HL-60/S4 (cell line): Measurements from ENCODE around the gene MED27.
"Not testable (repeated sequence)": the region's sequence is repeated elsewhere in the genome, so short reads cannot be mapped to it uniquely, and the experiment has no call there.

Source experiments
- in situ Hi-C: fragments of 300-500 bp; cut with MboI; formaldehyde crosslinking; loops from 2 replicates; pipeline ENCODE4 v1.14.3; 2022; ENCODE audit warnings: low sequenced_read_pairs

The MED27 gene

DNA sequence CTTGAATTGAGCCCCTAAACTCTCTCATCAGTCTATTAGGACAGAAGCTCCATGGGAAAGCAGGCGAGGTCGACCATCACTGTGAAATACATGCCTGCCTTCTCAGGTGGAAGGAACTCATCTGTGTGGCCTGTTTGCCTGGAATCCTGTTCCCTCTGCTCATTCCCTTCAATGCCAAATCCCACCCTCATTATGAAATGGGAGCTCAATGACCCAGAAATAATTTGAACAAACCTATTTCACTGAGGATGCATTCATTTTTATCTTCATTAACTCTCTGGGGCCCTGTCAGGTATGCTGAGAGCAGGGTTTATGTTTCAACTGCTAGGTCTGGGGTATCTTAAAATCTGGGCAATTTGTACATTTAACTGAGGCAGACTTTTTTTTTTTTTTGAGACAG is 142.2 kb downstream of the MED27 start:
- in situ Hi-C loops = no loop called here

DNA sequence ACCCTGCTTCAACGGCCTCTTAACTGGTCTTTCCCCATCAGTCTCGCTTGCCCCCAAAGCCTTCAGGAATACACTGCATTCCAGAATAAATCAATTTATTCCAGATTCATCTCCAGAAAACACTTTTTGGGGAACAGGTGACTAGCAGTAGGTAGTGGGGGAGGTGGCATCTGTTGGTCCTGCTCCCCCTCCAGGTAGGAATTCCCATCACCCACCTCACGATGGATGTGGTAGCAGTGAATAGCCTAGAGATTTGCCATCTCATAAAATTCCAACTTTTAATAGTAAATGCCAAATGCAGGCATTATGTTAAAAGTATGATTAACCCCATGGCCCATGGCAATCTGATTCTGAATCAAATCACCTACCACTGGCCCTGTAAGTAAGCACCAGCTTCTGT is 142.7 kb downstream of the MED27 start:
- in situ Hi-C loops = no loop called here

DNA sequence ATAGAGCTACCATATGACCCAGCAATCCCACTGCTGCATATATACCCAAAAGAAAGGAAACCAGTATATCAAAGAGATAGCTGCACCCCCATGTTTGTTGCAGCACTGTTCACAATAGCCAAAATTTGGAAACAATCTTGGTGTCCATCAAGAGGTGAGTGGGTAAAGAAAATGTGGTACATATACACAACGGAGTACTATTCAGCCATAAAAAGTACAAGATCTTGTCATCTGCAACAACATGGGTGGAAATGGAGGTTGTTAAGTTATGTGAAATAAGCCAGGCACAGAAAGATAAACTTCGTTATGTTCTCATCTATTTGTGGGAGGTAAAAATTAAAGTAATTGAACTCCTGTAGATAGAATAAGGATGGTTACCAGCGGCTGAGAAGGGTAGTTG is 145.0 kb downstream of the MED27 start:
- in situ Hi-C loops = no loop called here

DNA sequence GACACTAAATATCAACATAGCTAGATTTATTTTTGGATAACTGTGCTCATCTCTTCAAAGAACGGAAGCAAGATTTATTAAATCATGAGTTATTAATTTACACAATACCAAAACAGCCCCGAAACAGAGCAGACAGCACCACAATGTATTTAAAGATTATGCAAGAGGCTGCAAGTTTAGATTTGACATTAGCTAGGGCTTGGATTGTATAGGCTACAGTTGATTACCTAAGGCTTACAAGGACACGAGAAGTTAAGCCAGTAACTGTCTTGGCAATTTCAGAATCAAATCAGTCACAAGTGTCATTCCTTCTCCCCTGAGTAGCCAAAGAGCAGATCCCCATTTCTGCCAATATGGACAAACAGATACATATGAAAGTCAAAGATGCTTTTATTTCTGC is 152.6 kb downstream of the MED27 start:
- in situ Hi-C loops = no loop called here

DNA sequence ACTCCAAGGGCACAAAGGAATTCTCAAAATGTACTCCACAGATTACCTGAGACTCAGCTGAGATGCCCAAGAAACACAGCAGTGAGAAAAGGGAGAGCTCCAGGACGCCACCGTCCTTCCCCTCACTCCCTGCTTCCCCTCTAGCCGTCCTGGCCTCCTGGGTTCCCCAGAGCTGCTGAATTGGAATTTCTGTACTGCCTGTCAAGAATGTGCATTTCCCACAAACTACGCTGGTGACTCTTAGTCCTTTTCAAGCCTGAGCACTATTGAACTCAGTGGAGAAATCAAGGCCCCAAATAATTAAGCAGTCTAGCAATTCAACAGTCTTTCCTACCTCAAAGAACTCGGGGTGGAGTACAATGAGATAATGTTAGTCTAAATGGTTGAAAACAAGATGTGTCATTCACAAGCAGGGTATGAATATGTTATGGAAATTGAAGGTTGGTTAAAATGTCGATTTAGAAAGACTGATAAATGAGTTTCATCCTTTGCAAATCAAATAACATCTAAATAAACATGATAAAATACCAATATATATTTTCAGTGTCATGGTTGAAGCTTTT is 153.2 kb downstream of the MED27 start:
- in situ Hi-C loops = no loop called here

DNA sequence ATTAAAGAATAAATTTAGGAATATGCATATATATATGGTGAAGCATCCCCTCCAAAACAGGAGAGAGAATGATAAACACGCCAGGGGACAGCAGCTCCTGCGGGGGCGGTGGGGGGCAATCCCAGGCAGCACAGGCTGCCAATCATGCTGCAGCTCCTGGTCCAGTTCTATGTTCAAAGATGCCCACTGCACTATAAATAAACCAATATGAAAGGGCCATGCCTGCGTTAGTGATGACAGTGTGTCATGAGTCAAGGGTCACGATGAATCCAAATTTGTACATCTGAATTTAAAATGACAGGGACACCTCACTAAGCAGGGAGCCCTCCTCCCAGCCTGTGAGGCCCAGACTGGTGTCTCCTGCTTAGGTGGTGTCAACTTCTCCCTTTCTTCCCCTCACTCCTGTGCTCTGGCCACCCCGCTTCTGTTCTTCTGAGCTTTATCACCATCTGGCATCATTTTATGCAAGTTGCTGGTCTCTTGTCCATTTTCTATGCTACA is 153.9 kb downstream of the MED27 start:
- in situ Hi-C loops = no loop called here

DNA sequence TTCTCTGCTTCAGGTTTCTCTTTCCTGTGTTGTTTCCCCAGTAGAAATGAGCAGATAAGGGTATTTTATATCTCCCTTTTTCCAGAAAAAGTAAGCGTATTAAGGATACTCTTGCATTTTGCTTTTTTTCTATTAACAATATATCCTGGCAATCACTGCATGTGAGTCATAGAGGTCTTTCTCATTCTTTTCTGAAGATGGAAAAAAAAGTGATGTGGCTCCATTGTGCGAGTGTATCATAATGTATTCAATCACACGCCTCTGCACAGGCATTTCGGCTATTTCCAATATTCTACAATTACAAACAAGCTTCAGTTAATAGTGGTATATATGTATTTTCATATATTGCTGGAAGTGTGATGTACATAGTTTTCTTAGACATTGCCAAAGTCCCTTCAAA is 155.9 kb downstream of the MED27 start:
- in situ Hi-C loops = no loop called here

DNA sequence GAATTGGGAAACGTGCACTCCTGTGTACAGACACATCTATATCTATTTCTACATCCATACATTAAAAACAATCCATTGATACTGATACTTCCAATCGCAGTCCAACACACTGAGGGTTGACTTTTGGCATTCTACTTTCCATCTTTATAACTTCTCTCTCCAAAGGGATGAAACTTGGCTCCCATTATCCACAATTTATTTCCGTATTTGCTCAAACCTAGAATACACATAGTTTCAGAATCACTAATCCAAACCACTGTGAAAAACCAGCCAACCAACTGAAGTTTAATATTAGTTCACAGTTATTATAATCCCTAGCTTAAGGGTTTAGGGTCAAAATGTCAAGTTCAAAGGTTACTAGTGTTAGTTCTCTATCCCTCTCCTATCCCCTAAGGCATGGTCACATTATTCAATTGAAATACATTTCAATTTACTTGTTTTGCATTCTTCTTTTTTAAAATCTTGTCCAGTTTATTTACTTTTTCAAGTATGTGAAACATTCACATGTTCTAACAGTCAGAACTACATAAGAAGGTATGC is 156.5 kb downstream of the MED27 start:
- in situ Hi-C loops = no loop called here

DNA sequence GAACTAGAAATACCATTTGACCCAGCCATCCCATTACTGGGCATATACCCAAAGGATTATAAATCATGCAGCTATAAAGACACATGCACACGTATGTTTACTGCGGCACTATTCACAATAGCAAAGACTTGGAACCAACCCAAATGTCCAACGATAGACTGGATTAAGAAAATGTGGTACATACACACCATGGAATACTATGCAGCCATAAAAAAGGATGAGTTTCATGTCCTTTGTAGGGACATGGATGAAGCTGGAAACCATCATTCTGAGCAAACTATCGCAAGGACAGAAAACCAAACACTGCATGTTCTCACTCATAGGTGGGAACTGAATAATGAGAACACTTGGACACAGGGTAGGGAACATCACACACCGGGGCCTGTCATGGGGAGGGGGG is 158.0 kb downstream of the MED27 start:
- in situ Hi-C loops = not testable (repeated sequence)

DNA sequence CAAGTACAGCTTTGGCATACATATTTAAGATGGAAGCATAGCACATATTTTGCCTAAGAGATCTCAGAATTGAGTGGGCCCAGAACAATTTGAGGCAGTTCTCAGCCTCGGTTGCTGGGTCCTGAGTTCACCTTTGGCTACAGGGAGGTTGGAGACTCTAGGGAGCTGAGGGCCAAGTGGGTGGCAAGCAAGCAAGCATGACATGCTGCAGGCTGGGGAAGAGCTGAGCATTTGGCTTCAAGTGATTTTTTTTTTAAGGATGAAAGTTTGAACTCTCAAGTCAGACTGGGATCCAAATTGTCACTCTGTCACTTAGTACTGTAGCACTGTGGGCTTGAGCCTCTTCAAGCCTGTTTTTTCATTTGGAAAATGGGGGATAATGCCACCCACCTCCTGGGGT is 160.5 kb downstream of the MED27 start:
- in situ Hi-C loops = no loop called here

DNA sequence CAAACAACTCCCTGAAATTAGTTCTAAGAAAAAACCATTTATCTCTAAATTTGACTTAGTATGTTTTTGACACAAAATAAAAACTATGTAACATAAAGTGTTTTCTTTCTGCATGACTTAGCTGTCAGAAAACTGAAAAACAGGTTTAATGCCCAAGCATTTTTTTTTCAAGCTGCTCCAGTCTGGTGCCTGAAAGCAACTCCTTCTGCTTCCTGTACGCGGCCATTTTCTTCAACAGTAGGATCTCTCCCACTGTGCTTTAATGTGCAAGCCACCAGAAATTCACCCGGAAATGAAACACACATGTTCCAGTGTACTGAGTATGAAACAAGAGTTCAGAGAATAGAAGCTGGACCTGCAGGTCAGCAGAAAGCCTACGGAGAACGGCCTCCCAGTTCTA is 161.2 kb downstream of the MED27 start:
- in situ Hi-C loops = no loop called here

DNA sequence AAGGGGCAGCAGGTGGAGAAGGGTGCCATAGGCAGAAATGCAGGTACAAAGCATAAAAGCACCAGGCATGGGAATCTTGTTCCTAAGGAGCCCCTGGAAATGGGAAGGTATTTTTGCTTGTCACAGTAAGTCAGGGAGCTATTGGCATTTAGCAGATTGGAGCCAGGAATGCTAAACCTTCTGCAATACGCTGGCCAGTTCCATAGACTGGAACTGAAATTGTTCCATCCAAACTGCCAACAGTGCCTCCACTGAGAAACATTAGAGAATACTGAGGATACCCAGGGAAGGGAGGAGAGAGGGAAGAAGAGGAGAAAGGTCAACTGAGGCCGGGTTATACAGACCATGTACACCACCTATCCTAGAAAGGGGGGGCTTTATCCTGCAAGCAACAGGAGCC is 162.7 kb downstream of the MED27 start:
- in situ Hi-C loops = no loop called here

DNA sequence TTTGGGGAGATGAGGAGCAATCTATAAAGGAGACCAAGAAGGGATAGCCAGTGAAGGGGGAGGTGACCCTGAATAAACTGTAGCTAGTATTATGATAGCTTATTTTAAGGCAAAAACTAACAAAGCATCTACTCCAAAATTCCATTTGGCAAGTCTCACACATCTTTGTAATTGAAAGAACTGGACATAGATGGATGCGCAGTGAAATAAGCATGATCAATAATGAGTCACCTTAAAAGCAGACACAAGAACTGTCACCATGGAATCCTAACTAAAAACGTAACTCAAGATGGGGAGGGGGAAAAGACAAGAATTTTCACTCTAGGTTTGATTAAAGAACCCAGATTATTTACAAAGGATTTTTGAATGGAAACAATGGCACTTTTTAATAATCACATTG is 164.5 kb downstream of the MED27 start:
- in situ Hi-C loops = no loop called here

DNA sequence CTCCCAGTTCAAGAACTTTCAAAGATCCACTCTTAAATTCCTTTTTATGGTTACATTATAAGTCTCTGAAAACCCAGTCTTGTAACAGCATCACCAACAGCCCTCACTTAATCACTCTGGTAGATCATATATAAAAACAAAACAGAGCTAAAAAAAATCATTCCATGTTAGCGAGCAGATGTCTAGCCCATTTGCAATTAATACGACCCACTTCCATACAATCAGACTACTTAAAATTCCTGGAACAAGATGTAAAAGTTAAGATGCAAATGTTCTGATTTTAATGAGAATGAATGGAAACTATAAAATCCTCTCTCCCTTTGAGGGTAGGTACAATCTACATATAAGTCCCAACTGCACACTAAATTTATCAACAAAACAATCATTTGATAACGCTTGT is 167.0 kb downstream of the MED27 start:
- in situ Hi-C loops = no loop called here

DNA sequence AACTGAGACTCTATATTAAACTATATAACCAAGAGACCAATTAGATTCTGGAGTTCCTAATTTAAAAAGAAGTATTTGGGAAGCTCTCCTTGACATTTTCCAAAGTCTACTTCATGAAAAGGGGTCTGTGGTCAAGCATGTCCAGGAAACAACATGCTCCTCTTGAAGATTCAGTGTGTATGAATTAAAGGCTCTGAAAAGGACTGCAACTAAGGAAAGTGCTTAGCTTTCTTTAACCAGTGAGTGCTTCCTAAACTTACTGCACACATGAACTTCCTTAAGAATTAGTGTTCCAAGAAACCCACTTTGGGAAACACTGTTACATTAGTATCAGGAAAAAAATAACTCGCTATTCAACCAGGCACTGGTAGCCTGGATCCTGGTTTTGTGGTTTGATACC is 167.6 kb downstream of the MED27 start:
- in situ Hi-C loops = no loop called here

DNA sequence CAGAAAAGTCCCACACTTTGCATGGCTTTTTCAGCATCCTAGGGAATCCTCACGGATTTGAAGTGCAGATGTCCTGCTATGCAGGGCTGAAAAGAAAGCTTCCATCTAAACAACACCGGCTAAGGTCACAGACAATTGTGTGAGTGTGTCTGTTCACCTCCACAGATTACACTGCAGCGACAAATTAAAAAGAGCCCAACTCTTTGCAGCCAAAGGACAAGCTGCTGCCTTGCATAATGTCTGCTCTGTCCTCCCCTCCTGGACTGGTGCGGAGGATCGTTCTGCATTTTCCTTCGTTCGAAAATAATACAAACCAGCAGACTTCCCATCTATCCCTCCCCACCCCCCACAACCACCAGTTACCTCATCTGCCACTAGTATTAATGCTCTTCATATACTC is 169.1 kb downstream of the MED27 start:
- in situ Hi-C loops = no loop called here

DNA sequence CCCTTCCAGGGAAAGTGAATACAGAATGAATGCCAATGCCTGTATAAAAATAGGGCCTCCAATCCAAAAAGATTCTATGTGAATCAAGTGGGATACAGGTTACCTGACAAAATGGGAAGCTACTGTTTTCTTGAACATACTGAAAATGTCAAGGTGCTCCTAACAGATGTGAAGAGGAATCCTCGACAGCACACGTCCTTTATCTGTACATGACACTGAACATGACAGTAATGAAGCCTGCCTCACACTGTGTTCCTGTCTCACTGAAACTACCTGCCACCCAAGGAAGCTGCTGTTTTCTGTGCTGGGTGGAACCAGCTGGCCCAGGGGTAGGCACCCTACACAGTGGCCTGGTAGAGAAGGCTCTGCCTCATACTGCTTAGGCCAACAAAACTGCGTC is 174.5 kb downstream of the MED27 start:
- in situ Hi-C loops = no loop called here

DNA sequence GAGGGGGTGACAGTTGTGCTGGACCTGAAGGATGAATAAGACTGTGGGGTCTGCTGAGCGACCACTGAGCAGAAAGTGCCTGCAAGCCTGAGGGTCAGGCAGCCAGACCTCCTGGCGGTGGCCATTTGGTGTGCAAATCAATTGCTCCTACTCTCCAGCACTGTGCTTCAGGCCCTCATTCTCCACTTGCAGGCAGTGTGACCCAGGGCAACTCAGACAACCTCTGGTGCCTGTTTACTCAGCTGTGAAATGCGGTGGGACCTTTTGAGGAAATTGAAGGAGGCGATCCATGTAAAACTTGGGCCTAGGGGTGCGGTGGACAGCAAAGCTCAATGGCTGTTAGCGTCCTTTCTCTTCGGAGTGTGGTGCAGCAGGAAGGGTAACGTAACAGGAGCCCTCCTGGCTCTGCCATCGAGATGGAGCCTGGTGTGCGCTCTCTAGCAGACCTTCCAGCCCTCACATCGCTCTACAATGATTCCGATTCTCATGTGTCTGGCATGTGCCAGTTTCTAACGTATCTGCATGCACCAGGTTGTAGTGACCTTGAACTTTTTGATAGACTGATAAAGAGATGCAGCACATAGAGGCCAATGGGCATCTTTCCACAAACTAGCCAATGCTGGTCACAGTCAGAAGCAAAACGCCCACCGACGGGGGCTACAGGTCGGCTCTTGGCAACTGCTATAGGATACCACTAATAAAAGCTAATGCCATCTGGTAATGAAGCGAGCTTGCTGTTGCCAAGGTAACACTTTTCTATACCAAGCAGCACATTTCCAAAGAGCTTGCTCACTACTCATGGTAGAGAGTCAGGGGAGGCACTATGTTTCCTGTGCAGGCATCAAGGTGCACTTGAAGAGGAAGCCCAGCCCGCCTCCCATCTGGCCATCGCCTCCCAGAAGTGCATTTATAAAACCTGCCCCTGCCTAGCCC is 180.1 kb downstream of the MED27 start:
- in situ Hi-C loops = no loop called here

DNA sequence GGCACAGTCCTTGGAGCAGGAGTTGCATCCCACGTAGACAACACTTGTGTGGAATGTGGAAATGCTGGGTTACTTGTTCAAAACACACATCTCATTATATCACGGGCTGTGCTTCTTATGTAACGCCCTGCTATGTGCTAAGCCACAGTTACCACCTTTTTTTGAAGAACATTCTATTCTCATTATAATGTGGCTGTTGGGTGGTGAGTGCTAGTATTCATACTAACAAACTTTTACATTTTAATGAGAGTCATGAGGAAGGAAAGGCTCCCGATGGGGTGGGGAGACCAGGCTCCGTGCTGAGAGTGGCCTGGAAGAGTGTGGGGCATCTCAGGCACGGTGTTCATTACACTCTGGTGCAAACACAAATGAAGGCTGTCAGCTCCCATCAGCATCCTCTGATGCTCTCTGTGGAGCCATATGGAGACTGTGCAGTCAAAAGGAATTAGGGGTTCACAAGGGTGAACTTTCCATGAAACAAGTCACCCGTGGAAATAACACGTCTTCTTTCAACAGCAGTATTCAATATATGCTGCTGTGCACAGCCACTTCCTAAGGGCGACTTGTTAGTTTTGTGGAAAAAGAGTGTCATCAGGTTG is 186.7 kb downstream of the MED27 start:
- in situ Hi-C loops = no loop called here

DNA sequence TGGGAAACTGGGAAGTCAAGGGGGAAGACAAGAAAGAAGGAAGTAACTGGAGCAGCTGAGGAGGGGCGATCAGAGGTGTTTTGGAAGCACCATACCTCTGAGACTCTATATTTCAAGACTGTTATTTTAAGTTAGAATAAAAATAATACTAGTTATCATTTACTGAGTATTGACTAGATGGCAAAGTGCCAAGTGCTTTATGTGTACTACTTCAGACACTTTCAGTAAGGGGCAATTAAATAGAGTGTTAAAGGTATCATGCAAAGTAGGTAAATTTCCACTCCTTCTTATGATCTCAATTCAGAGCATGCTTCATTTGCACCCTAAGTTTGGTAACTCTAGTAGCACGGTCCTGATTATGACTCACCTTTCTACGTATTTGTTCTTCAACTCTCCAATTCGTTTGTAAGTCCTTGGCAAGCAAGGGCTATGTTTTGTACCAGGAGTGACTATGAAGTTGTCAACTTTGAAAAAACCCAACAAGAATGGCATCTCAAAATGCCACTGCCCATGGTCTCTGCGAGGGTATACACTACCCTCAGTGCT is 187.4 kb downstream of the MED27 start:
- in situ Hi-C loops = no loop called here

DNA sequence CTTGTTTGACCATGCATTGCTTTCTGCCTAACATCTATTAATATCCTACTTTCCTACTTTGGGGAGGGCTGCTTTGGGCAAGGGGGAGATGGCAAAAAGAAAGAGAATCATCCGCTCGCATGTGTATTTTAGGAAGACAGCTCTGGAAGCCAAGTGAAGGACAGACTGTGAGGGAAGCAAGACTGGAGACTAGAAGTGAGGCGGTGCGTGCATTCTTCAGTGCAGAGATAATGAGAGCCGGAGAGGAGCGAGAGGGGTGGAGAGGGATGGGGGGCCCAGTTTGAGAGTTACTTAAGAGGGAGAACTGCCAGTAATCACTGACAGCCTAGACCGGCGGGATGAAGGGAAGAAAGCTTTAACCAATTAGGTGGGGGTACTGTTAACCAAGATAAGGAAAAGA is 188.1 kb downstream of the MED27 start:
- in situ Hi-C loops = no loop called here
